Frontal cortex (tissue), 4 donors: ENCODE data around the gene ZNF316. TPM values are rescaled to one million over a fixed set of nuclear protein-coding genes. Genes with fewer than 3 reads are reported as not detected.

Experiments
- DNase-seq, 2 donors: peaks; one replicate each; pipeline ENCODE4 v3.0.0; 2012; ENCODE audit warnings: low spot score in 2 of 2
- FAIRE-seq: peaks from 2 replicates; lab custom pipeline; 2012; peaks lifted over from hg19 to GRCh38; lab: Jason Lieb, UNC
- total RNA-seq: library from RNA; depleted of rRNA; stranded (reverse); fragments of >200 nt; gene quantifications from one replicate; pipeline ENCODE4 v1.2.3, GENCODE V29; 2014
- donor health status: control.
- donor health status: control.
- donor health status: control.

The ZNF316 gene
- total RNA-seq, result 15.5 TPM

GRCh38 chr7:6636741-6637543 lies at the start of gene ZNF316:
Gene ZNF316, plus strand, starts transcription at chr7:6637318. Its CDS starts 5,092 bp downstream, at chr7:6642410.
- DNase-seq (peak; percentile 100), FAIRE-seq (no peak)

GRCh38 chr7:6588566-6588965 lies 48.6 kb upstream of the ZNF316 start:
- no peak for FAIRE-seq
- DNase-seq, result no peak

GRCh38 chr7:6589151-6589828 lies 47.8 kb upstream of the ZNF316 start:
- FAIRE-seq (no peak), DNase-seq (no peak)

- peak; percentile 89 to 91 for DNase-seq
- FAIRE-seq, result no peak
Measured at GRCh38 chr7:6589829-6590644, 47.1 kb upstream of the ZNF316 start, which contains the start of gene INTS15. Gene INTS15, plus strand, starts transcription at chr7:6590021. Its CDS starts 263 bp downstream, at chr7:6590284.

GRCh38 chr7:6590645-6591110 lies 46.4 kb upstream of the ZNF316 start:
- DNase-seq (no peak), FAIRE-seq (no peak)

- DNase-seq (no peak), FAIRE-seq (no peak)
Measured at GRCh38 chr7:6600093-6600492, 37.0 kb upstream of the ZNF316 start.

- no peak for FAIRE-seq
Measured at GRCh38 chr7:6604458-6604857, 32.7 kb upstream of the ZNF316 start.

GRCh38 chr7:6606866-6607583 lies 30.1 kb upstream of the ZNF316 start:
- FAIRE-seq (no peak), DNase-seq (no peak)

More at GRCh38 chr7:6604458-6604857, 32.7 kb upstream of the ZNF316 start:
- no peak for DNase-seq

- FAIRE-seq, result no peak
- DNase-seq, result no peak
Measured at GRCh38 chr7:6607651-6608051, 29.5 kb upstream of the ZNF316 start.

- FAIRE-seq, result no peak
Measured at GRCh38 chr7:6608081-6608480, 29.0 kb upstream of the ZNF316 start.

GRCh38 chr7:6608794-6609193 lies 28.3 kb upstream of the ZNF316 start:
- no peak for FAIRE-seq
- no peak for DNase-seq

More at GRCh38 chr7:6608081-6608480, 29.0 kb upstream of the ZNF316 start:
- DNase-seq, result no peak

- no peak for FAIRE-seq
- no peak for DNase-seq
Measured at GRCh38 chr7:6612819-6613218, 24.3 kb upstream of the ZNF316 start.

GRCh38 chr7:6613706-6614105 lies 23.4 kb upstream of the ZNF316 start:
- no peak for DNase-seq
- no peak for FAIRE-seq

GRCh38 chr7:6614953-6615722 lies 22.0 kb upstream of the ZNF316 start, which contains the start of gene ZNF853:
Gene ZNF853, plus strand, starts transcription at chr7:6615610. Its CDS starts 565 bp downstream, at chr7:6616175.
- no peak for FAIRE-seq

GRCh38 chr7:6615723-6616555 lies 21.2 kb upstream of the ZNF316 start:
- FAIRE-seq, result no peak

More at GRCh38 chr7:6614953-6615722, 22.0 kb upstream of the ZNF316 start, which contains the start of gene ZNF853:
- peak; percentile 74 to 77 for DNase-seq

GRCh38 chr7:6616854-6617643 lies 20.1 kb upstream of the ZNF316 start:
- FAIRE-seq, result no peak
- DNase-seq, result no peak

More at GRCh38 chr7:6615723-6616555, 21.2 kb upstream of the ZNF316 start:
- DNase-seq, result no peak

GRCh38 chr7:6618621-6619020 lies 18.5 kb upstream of the ZNF316 start:
- DNase-seq (no peak), FAIRE-seq (no peak)
